Hematopoietic multipotent progenitor cell (in vitro differentiated cells): ENCODE results near the gene BMP7. TPM values are rescaled to one million over a fixed set of nuclear protein-coding genes. Genes with fewer than 3 reads are reported as not detected.

Experiments used
- small RNA-seq: library from RNA; depleted of rRNA; stranded (forward); fragments of <200 nt; gene quantifications from one replicate; pipeline ENCODE3, GENCODE V24; 2012
- total RNA-seq: library from RNA; depleted of rRNA; stranded (reverse); fragments of >200 nt; gene quantifications from one replicate; pipeline ENCODE4 v1.2.3, GENCODE V29; 2012

Gene BMP7
- total RNA-seq, 1 donor: not detected

Small RNAs within 50 kb of the gene (small RNA-seq; reads per million reads assigned to genes)
- gene RF00019: not detected

Other genes with a start within 250 kb of the BMP7 start
- gene SPO11, start 63.2 kb upstream of the BMP7 start, total RNA-seq: not detected
- gene RAE1, start 84.6 kb upstream of the BMP7 start, total RNA-seq: 22.4 TPM
- 63.3 TPM for gene RBM38, start 124.8 kb upstream of the BMP7 start, total RNA-seq